GM21619 (cell line): ENCODE results near the gene CDKL1.
"Not testable (repeated sequence)": the region's sequence is repeated elsewhere in the genome, so short reads cannot be mapped to it uniquely, and the experiment has no call there.

Experiments
- ATAC-seq: cut with Tn5 transposase; IDR thresholded peaks from one replicate; pipeline ENCODE4 v1.9.1; 2021; ENCODE audit not compliant: unreplicated experiment

The CDKL1 gene

GRCh38 chr14:50388256-50388931, 8.3 kb downstream of the CDKL1 start:
- ATAC-seq: no peak

GRCh38 chr14:50387548-50387947, 9.1 kb downstream of the CDKL1 start:
- no peak for ATAC-seq

DNA sequence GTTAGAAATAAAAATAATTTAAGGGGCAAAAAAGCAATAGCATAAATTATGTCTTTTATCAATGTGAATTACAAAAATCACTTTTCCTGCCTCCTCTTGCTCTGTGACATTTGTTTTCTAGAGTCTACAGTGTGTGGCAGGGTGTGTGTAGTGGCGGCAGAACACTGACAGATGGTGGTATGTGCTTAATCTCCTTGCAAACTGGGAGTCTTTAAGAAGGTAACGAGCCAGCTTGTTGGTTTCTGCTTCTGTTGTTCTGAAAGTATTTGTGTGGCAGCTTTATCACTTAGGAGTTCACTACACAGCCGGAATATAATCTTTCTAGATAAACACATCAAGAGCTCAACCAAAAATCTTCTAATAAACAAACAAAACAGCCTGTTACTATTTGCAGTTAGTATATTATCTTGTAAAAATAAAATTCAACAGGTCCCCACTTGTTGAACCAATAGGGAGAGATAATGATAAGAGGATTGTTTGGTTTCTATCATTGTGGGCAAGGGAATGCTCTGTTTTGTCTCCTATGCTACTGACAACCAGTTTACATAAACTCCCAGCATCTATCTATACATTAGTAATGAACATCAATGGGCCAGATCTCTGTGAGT, 13.0 kb downstream of the CDKL1 start:
- ATAC-seq: no peak

DNA sequence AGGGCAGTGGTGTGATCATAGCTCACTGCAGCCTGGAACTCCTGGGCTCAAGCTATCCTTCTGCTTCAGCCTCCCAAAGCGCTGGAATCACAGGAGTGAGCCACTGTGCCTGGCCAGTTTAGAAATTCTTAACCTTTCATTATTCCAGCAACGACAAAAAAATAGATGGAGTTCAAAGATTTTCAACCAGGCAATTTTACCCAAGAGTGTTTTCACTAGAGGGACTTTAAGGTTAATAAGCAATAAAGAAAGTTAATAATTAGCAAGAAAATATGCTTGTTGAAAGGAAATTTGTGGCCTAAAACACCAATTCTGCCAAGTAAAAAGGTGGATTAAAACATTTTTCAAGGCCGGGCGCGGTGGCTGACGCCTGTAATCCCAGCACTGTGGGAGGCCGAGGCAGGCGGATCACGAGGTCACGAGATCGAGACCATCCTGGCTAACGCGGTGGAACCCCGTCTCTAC, 14.8 kb downstream of the CDKL1 start:
- ATAC-seq: no peak

DNA sequence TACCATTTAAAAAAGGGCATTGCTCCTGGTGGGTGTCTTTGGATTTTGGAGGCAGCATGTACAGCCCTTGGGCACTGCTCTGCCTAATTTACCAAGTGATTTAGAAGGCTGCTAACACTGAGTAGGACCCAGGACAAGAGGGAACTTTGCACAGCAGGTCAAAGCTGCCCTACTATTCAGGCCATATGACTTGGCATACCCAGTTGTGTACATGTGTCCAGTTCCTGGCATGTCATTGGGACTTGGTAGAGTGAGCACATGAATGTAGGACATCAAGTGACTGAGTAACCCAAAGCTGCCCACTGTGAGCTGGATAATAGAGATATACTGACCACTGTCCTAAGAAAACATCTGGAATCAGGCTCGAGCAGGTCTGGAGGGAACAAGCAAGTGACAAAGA, 15.7 kb downstream of the CDKL1 start:
- ATAC-seq: no peak

GRCh38 chr14:50380455-50380854, 16.2 kb downstream of the CDKL1 start:
- no peak for ATAC-seq

GRCh38 chr14:50379563-50379962, 17.1 kb downstream of the CDKL1 start:
- no peak for ATAC-seq

DNA sequence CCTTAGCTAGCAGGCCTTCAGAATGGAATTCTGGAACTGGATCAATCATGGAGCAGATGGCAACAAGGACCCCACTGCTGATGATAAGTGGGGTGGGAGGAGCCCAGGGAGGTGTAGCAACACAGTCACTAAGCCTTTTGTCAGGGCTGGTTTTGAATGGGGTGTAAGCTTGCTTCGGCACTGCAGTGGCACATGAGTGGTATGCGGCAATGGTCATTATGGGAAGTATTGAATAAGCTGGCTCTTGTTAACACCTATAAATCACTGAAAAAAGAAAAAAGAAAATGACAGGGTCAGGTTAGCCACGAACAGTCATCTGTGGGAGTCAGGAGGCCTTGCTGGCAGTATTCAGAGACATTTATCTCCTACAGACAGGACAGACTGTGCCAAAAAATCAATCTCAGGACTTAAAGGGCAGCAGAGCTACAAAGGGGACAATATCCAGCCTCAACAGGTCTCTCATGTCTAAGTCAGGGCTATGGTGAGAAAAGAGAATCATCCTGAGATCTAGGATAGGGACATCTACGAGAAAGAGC, 19.1 kb downstream of the CDKL1 start:
- no peak for ATAC-seq

GRCh38 chr14:50375760-50376159, 20.9 kb downstream of the CDKL1 start:
- no peak for ATAC-seq

DNA sequence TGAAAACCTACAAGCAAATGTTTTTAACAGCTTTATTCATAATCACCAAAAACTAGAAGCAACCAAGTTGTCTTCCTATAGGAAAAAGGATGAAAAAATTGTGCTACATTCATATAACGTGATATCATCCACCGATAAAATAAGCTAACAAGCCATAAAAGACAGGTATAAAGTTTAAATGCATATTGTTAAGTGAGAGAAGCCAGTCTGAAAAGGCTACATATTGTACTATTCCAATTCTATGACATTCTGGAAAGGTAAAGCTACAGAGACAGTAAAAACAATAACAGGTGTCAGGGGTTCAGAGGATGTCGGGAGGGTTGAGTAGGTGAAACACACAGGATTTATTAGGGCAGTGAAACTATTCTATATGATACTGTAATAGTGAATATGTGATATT, 22.7 kb downstream of the CDKL1 start:
- ATAC-seq: no peak

- no peak for ATAC-seq
Measured at GRCh38 chr14:50371546-50371945, 25.1 kb downstream of the CDKL1 start.

GRCh38 chr14:50366589-50366988, 30.1 kb downstream of the CDKL1 start:
- ATAC-seq: no peak

DNA sequence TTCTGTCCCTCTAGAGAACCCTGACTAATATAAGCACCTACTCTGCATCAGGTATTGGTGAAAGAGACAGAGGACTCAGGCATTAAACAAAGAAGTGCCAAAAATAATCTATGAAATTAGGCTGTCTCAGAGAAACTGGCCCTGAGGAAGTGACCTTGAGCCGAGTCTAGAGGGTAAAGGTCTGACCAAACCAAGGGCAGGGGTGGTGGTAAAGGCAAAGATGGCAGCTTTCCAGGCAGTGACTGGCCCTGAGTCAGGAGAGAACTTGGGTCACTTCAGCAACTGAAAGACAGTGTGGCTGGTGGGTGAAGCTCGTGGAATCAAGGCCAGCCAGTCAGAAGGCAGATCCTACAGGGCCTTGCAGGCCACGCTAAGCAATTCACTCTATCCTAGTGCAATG, 30.6 kb downstream of the CDKL1 start:
- ATAC-seq: no peak

GRCh38 chr14:50365572-50365971, 31.1 kb downstream of the CDKL1 start:
- ATAC-seq: not testable (repeated sequence)

DNA sequence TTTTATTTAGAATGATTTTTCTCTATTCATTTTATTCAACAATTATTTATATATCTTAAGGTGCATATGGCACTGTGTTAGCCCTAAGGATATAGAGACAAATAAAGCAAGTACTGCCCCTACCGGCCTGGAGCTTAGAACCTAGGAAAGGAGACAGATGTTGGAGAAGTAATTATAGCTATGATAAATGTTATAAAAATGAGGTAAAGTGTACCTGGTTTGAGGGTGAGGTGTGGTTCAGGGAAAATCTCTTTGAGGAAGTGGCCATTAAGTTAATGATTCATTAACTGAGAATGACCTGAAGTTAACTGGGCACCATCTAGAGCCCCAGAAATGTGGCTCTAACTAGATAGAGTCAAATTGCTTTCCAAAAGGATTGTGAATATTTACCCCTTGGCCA, 31.9 kb downstream of the CDKL1 start:
- no peak for ATAC-seq

DNA sequence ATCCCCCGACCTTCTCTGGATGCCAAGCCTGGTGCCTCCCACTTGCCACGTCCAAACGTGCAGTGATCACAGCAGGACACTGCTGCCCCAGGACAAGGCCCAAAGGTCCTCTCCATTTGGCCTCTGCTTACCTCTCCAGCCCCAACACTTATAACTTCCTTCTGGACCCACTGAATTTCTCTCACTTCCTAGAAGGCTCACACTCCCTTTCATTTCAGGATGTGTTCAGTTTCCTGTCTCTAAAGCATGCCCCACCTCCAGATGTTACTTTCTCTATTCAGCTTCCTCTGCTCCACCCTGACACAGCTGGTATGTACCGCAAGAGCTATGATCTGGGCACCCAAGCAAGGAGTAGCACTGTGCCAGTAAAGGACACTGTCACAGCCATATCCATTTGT, 33.0 kb downstream of the CDKL1 start:
- peak; percentile 95 for ATAC-seq

GRCh38 chr14:50362764-50363713, 33.6 kb downstream of the CDKL1 start:
- peak; percentile 33 for ATAC-seq

- ATAC-seq: not testable (repeated sequence)
Measured at GRCh38 chr14:50361473-50362403, 34.9 kb downstream of the CDKL1 start.

GRCh38 chr14:50360851-50361250, 35.8 kb downstream of the CDKL1 start:
- ATAC-seq: no peak

- no peak for ATAC-seq
Measured at GRCh38 chr14:50360093-50360492, 36.6 kb downstream of the CDKL1 start.
